Breast epithelium (tissue), 4 donors: ENCODE measurements around the gene ELMO1. TPM values are rescaled to one million over a fixed set of nuclear protein-coding genes. Genes with fewer than 3 reads are reported as not detected.
A peak's percentile ranks its signal among the peaks of the same experiment; 100 is the strongest.

ENCODE experiments used
- DNase-seq, 2 donors: peaks; one replicate each; pipeline ENCODE4 v3.0.0-alpha.2; 2019; ENCODE audit warnings: low spot score in 2 of 2
- H3K27ac ChIP-seq, 2 donors: fragments of 200-600 bp; sonication (generic) in 1 of 2; one replicate each; pipeline ENCODE4 v1.5.1; 2016 to 2019; ENCODE audit warnings: mild to moderate bottlenecking in 1 of 2
- H3K27me3 ChIP-seq, 2 donors: fragments of 200-600 bp; sonication (generic) in 1 of 2; one replicate each; pipeline versions ENCODE4 v1.5.1 to v1.6.0; 2017 to 2019; ENCODE audit warnings: control low read depth in 1 of 2, mild to moderate bottlenecking in 1 of 2
- H3K36me3 ChIP-seq: fragments of 200-600 bp; one replicate; pipeline ENCODE4 v1.5.1; 2019
- H3K4me1 ChIP-seq, 2 donors: fragments of 200-600 bp; sonication (generic); one replicate each; pipeline ENCODE4 v1.5.1; 2016 to 2019; ENCODE audit warnings: control low read depth in 1 of 2
- H3K4me3 ChIP-seq, 3 donors: fragments of 200-600 bp; sonication (generic); 1 replicate in 2 of 3; 2 replicates in 1 of 3; pipeline ENCODE4 v1.5.1; 2016 to 2019; ENCODE audit warnings: mild to moderate bottlenecking in 3 of 3, moderate library complexity in 2 of 3
- H3K9me3 ChIP-seq, 2 donors: fragments of 200-600 bp; sonication (generic) in 1 of 2; one replicate each; pipeline ENCODE4 v1.5.1; 2016 to 2019; ENCODE audit warnings: control low read depth in 1 of 2
- POLR2A ChIP-seq: fragments of 450-650 bp; IDR thresholded peaks from one replicate; pipeline ENCODE4 v1.6.1; 2016; ENCODE audit warnings: antibody characterized with exemption, mild to moderate bottlenecking, moderate library complexity
- POLR2AphosphoS5 ChIP-seq, 3 donors: sonication (generic); formaldehyde crosslinking; IDR thresholded peaks; one replicate each; pipeline ENCODE4 v1.6.1; 2017; ENCODE audit warnings: antibody characterized with exemption in 3 of 3
- intact Hi-C: fragments of 100-400 bp; cut with DNase I; formaldehyde crosslinking; loops from one replicate; pipeline ENCODE4 v1.15.1; 2023; ENCODE audit warnings: low total_unique reads
- total RNA-seq, 3 donors: library from RNA; depleted of rRNA; stranded (reverse); fragments of >200 nt; gene quantifications; one replicate each; pipeline ENCODE4 v1.1.0, GENCODE V29; 2016
- TF ChIP-seq, protein P1 (sequence below), 3 donors: fragments of 450-650 bp; IDR thresholded peaks; one replicate each; pipeline ENCODE4 v1.5.1; 2016 to 2017; ENCODE audit warnings: antibody characterized with exemption in 3 of 3, mild to moderate bottlenecking in 3 of 3, moderate library complexity in 3 of 3

ELMO1 gene
- total RNA-seq, 3 donors from 2014 or later: 49.5 to 110 (median 66.9) TPM

DNA sequence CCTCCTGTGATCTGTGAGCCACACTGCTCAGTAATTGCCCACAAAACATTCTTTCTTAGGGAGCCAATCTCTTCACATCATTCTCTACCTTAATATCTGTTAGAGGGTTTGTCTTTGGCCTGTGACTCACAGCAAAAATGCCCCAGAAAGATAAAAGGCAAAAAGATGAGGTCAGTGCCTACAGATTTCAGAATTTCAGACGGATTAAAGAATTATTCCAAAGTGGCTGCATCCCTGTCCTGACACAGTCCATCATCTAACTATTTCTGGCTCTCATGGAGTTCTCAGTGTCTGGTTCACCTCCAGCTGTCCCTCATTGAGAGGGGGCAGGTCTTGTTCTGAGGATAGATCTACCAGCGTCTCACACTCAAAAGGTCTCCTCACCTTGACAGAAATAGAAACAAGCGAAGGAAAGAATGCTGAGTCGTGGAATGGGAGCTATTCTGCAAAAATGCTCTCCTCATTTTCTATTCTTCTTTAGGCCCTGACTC, 585.8 kb downstream of the ELMO1 start:
- no peak for DNase-seq
- Histone ChIP-seq H3K27ac (no peak overlapping the region), H3K27me3 (no peaks in the 10 kb centered on the region), H3K4me1 (no peaks in the 10 kb centered on the region), H3K4me3 (no peak overlapping the region), H3K36me3 (no peaks in the 10 kb centered on the region), H3K9me3 (no peaks in the 10 kb centered on the region)
- TF ChIP-seq POLR2A: no peak
- TF ChIP-seq, protein P1, sequence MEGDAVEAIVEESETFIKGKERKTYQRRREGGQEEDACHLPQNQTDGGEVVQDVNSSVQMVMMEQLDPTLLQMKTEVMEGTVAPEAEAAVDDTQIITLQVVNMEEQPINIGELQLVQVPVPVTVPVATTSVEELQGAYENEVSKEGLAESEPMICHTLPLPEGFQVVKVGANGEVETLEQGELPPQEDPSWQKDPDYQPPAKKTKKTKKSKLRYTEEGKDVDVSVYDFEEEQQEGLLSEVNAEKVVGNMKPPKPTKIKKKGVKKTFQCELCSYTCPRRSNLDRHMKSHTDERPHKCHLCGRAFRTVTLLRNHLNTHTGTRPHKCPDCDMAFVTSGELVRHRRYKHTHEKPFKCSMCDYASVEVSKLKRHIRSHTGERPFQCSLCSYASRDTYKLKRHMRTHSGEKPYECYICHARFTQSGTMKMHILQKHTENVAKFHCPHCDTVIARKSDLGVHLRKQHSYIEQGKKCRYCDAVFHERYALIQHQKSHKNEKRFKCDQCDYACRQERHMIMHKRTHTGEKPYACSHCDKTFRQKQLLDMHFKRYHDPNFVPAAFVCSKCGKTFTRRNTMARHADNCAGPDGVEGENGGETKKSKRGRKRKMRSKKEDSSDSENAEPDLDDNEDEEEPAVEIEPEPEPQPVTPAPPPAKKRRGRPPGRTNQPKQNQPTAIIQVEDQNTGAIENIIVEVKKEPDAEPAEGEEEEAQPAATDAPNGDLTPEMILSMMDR (IDR thresholded peaks at IDR 0.05): no peak
- no peak for TF ChIP-seq POLR2AphosphoS5 (IDR thresholded peaks at IDR 0.05)
- intact Hi-C loops: no loop called here

DNA sequence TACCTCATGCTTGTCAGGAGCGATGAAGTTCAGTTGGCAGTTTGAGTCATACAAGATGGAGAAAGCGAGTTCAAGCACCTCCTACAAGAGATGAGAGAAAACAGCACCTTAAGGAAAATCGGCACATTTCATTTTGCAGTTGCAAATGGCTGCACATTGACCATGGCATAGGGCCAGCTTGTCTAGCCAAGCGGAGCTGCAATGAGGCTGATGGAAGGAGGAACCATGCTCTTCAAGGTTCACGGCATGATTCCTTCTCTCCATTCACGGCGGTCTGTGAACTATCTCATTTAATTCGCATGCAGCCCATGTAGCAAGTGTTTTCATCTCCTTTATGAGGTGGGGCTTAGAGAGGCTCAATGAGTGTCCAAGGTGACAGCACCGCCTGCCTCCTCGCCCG, 587.0 kb downstream of the ELMO1 start:
- Histone ChIP-seq H3K36me3 (no peaks in the 10 kb centered on the region), H3K4me3 (no peak overlapping the region), H3K27ac (no peak overlapping the region), H3K9me3 (no peaks in the 10 kb centered on the region), H3K27me3 (no peaks in the 10 kb centered on the region), H3K4me1 (no peaks in the 10 kb centered on the region)
- DNase-seq: no peak
- TF ChIP-seq POLR2A: no peak
- TF ChIP-seq POLR2AphosphoS5 (IDR thresholded peaks at IDR 0.05): no peak
- TF ChIP-seq, protein P1 (IDR thresholded peaks at IDR 0.05): no peak
- intact Hi-C loops: no loop called here

DNA sequence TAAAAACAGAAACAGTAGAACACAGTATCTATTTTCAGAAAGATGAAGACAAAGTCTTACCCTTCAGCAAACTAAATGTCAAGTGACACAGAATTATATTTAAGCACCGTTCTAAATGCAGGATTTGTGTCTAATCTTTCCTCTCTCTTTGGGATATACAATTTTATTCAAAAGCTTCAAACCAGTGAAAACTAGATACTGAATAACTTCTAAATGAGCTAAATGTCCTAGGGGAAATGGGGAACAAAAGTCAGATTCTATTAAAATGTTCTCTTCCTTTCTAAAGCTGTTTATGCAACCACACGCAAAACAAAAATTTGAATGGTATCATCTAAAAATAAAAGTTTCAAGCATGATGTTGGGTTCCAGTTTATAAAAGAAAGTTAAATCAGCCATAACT, 588.0 kb downstream of the ELMO1 start:
- H3K27ac ChIP-seq: no peak overlapping the region

DNA sequence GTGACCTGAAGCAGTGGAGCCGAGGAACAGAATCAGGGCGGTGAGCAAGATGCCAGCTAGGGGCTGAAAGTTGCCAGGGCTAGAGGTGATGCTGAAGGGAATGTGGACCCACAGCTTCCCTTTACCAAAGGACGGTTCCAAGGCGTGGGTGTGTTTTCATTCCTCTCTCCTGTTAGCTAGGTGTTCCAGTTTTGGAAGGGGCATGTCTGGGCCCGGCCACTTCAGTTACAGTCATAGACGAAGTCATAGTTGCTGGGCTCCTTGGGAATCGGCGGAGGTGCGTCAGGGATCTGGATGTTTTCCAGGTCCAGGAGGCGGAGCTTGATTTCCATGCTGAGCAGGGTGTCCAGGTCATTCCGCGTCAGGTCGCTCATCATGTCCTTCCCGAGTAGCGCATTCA, 593.3 kb downstream of the ELMO1 start:
- Histone ChIP-seq H3K9me3 (no peaks in the 10 kb centered on the region), H3K4me3 (no peak overlapping the region), H3K36me3 (no peaks in the 10 kb centered on the region), H3K4me1 (no peaks in the 10 kb centered on the region), H3K27ac (peak overlapping the region; percentile 74 to 85), H3K27me3 (no peaks in the 10 kb centered on the region)
- no peak for TF ChIP-seq POLR2AphosphoS5 (IDR thresholded peaks at IDR 0.05)
- TF ChIP-seq, protein P1 (IDR thresholded peaks at IDR 0.05): no peak
- no peak for TF ChIP-seq POLR2A
- intact Hi-C loops: no loop called here
- peak; percentile 58 to 96 for DNase-seq

More for the DNA sequence above, 588.0 kb downstream of the ELMO1 start:
- H3K36me3 ChIP-seq: no peaks in the 10 kb centered on the region
- DNase-seq: no peak
- no peak overlapping the region for H3K4me3 ChIP-seq
- no peak for TF ChIP-seq POLR2A
- TF ChIP-seq, protein P1 (IDR thresholded peaks at IDR 0.05): no peak
- TF ChIP-seq POLR2AphosphoS5 (IDR thresholded peaks at IDR 0.05): no peak
- H3K27me3 ChIP-seq: no peaks in the 10 kb centered on the region
- H3K4me1 ChIP-seq: no peaks in the 10 kb centered on the region
- intact Hi-C loops: no loop called here
- H3K9me3 ChIP-seq: no peaks in the 10 kb centered on the region

DNA sequence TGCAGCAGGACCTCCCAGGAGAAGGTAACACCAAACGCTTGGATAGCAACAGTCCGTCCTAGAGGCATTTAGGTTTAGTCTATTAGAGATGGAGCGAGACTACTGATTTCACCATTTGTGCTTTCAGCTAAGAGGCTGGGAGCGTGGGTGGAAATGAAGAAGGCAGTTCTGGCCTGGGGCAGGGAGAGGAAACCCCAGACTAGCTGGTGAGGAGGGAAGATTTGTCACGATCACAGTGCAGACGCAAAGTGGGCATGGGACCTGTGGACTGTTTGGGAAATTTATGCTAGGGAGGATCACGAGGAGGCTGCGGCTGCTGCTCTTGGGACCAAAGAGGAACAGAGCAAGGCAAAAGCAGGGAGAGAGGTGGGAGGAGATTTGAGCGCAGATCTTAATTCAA, 594.0 kb downstream of the ELMO1 start:
- no peaks in the 10 kb centered on the region for H3K36me3 ChIP-seq
- no peaks in the 10 kb centered on the region for H3K4me1 ChIP-seq
- no peaks in the 10 kb centered on the region for H3K27me3 ChIP-seq
- peak overlapping the region; percentile 74 to 85 for H3K27ac ChIP-seq
- no peaks in the 10 kb centered on the region for H3K9me3 ChIP-seq
- intact Hi-C loops: no loop called here
- peak overlapping the region in 1 of 3 donors; percentile 19 for H3K4me3 ChIP-seq
- TF ChIP-seq POLR2A (no peak), POLR2AphosphoS5 (IDR thresholded peaks at IDR 0.05) (no peak)
- TF ChIP-seq, protein P1 (IDR thresholded peaks at IDR 0.05): no peak
- peak in 1 of 2 donors; percentile 58 for DNase-seq
